Astrocyte (in vitro differentiated cells and primary cell): ENCODE measurements around the gene ADGRF5.

ENCODE experiments used
- CTCF ChIP-seq: IDR thresholded peaks from 2 replicates; pipeline ENCODE4 v1.5.1; 2011; ENCODE audit warnings: low read depth, mild to moderate bottlenecking, inconsistent platforms, low read length, moderate library complexity; ENCODE audit not compliant: insufficient read depth
- EZH2 ChIP-seq: IDR thresholded peaks from 2 replicates; pipeline ENCODE4 v1.6.1; 2012; ENCODE audit warnings: mild to moderate bottlenecking, low read length, inconsistent platforms; ENCODE audit not compliant: insufficient read depth

GRCh38 chr6:46893648-46894047 is 28.1 kb downstream of the ADGRF5 start:
- TF ChIP-seq CTCF (no peak), EZH2 (no peak)
